GM04503 (cell line): ENCODE data around the gene RAB21.
"Not testable (repeated sequence)": the region's sequence is repeated elsewhere in the genome, so short reads cannot be mapped to it uniquely, and the experiment has no call there.

ENCODE experiments used
- DNase-seq: peaks from one replicate; pipeline ENCODE4 v3.0.0-alpha.2; 2012; ENCODE audit warnings: low read depth

RAB21 gene

GRCh38 chr12:71752891-71753290 is 1.8 kb upstream of the RAB21 start:
- no peak for DNase-seq

GRCh38 chr12:71755146-71755892 is 656 bp downstream of the RAB21 start:
- DNase-seq, result no peak

- no peak for DNase-seq
Observed at GRCh38 chr12:71756054-71756690, 1.5 kb downstream of the RAB21 start.

GRCh38 chr12:71759941-71760340 is 5.3 kb downstream of the RAB21 start:
- no peak for DNase-seq

- DNase-seq, result no peak
Observed at GRCh38 chr12:71760471-71760870, 5.8 kb downstream of the RAB21 start.

GRCh38 chr12:71761354-71761753 is 6.7 kb downstream of the RAB21 start:
- not testable (repeated sequence) for DNase-seq

- DNase-seq, result no peak
Observed at GRCh38 chr12:71763677-71764379, 9.2 kb downstream of the RAB21 start.

- no peak for DNase-seq
Observed at GRCh38 chr12:71764587-71765321, 10.1 kb downstream of the RAB21 start.

- no peak for DNase-seq
Observed at GRCh38 chr12:71766202-71766601, 11.5 kb downstream of the RAB21 start.

GRCh38 chr12:71767183-71767582 is 12.5 kb downstream of the RAB21 start:
- DNase-seq, result no peak

GRCh38 chr12:71768900-71769299 is 14.2 kb downstream of the RAB21 start:
- DNase-seq, result no peak

GRCh38 chr12:71771069-71771468 is 16.4 kb downstream of the RAB21 start:
- DNase-seq, result no peak

- no peak for DNase-seq
Observed at GRCh38 chr12:71772735-71773134, 18.1 kb downstream of the RAB21 start.

- DNase-seq, result no peak
Observed at GRCh38 chr12:71780237-71780822, 25.7 kb downstream of the RAB21 start.

- DNase-seq, result no peak
Observed at GRCh38 chr12:71782017-71782416, 27.4 kb downstream of the RAB21 start.

GRCh38 chr12:71786829-71787228 is 32.2 kb downstream of the RAB21 start:
- no peak for DNase-seq

- DNase-seq, result no peak
Observed at GRCh38 chr12:71787580-71787979, 32.9 kb downstream of the RAB21 start.

GRCh38 chr12:71790331-71790730 is 35.7 kb downstream of the RAB21 start:
- no peak for DNase-seq

- DNase-seq, result no peak
Observed at GRCh38 chr12:71791473-71792150, 36.9 kb downstream of the RAB21 start.

- DNase-seq, result no peak
Observed at GRCh38 chr12:71792599-71792998, 37.9 kb downstream of the RAB21 start.

GRCh38 chr12:71795901-71796300 is 41.2 kb downstream of the RAB21 start:
- DNase-seq, result no peak
